ENCODE measurements around the gene P2RX3.
"Not testable (repeated sequence)": the region's sequence is repeated elsewhere in the genome, so short reads cannot be mapped to it uniquely, and the experiment has no call there.

The P2RX3 gene

DNA sequence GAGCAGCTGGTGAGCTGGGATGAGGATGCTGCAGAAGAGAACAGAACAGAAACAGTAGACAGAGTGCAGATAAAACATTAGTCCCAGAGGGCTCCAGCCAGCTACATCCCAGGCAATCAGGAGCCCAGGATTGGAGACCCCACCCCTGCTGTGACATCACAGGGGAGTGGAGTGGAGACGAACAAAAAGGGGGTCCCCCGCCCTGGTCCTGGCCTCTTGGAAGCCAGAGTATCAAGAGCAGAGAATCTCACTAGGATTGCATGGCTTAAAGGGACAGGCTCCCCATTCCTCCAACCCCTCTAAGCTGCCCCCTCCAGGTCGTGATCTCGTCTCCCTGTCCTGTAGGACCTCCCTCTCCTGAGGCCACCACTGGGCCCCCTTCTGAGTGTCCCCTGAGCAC lies at the start of gene P2RX3:
Gene P2RX3 (plus strand): TSS at position 211 of the 400 bp plus-strand sequence. CDS start 199 bp downstream, outside the sequence.
- no peak for DNase-seq

DNA sequence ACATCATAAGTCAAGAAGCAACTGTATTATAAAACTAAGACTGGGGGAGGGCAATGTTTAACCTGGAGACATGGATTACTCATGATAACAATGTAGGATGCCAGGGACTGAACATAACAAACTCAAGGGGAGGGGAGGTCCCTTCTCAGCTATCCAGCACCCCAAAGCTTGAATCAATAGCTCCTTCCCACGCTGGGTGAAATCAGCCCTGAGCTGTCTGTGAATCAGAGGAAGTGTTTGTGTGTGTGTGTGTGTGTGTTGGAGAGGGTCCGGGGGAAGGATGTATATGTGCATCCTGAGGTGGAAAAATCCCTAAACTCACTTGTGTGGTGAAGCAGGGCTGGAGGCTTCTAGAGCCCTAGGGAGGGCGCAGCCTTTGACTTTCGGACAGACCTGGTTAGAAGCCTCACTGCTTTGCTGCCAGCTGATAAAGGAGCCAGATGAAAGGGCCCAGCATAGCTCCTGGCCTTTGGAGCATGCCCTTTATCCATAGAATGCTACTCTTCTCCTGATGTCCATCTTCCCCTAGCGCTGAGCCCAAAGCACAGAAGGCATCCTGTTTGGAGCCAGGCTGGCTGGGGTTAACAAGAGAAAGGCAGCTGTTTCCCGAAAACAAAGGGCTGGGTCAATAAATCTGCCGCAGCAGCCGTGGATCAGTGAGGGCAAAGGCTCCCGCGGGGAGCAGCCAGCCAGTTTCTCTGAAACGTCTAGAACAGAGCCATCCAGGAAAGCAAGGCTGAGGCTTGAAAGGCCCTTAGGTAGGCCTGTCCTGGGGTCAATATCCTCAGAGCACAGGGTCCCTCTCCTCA lies 49.2 kb upstream of the P2RX3 start:
- no peak for DNase-seq

DNA sequence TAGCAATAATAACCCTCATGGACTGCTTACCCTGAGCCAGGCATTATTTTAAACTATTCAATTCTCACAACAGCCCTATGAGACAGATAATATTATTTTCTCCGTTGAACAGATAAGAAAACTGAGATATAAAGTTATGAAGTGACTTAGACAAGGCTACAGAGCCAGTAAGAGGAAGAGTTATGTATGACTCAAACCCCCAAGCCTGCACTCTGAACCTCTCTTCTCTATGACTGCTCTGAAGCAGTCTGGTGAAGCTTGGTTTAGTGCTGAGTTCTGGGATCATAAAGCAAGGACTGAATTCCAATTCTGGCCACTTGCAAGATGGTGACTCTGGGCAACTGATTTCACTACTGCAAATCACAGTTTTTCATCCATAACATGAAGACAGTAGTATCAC lies 47.9 kb upstream of the P2RX3 start:
- DNase-seq: no peak

DNA sequence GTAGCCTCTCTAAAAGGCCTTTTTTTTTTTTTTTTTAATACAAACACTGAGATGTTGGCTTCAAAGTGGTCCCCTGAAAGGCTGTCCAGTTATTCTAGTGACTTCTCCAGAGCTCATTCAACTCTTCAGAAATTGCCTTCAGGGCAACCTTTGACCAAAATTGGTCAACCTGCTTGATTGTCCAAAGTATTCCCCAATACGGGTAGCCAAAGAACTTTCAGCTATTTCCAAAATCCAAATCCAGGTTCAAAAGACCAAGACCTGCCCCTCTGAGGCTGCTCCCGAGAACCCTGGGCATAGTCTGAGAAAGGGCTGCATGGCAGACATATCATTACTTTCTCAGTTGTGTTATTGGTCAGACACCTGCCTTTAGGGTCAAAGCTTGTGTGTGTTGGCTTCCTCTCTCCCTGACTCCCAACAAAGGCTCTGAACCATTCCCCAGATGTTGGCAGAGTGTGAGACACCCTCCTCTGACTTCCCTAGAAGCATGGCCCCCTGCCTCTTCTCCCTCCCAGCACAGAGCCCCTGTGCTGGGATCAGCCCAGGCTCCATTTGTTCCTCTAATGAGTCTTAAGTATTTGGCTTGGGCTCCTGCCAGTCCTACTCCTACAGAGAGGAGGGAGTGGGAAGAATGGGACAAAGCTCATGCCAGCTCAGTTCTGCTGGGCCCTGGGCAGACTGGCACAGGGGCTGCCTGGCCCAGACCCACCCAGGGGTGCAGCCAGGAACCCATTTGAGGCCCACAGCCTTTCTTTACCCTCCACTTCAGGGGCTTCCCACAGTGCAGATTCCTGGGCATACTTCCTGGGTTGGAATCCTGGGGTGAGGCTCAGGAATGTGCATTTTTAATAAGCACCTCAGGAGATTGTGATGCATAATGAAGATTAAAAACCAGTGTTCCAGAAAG lies 43.7 kb upstream of the P2RX3 start:
- no peak for DNase-seq

DNA sequence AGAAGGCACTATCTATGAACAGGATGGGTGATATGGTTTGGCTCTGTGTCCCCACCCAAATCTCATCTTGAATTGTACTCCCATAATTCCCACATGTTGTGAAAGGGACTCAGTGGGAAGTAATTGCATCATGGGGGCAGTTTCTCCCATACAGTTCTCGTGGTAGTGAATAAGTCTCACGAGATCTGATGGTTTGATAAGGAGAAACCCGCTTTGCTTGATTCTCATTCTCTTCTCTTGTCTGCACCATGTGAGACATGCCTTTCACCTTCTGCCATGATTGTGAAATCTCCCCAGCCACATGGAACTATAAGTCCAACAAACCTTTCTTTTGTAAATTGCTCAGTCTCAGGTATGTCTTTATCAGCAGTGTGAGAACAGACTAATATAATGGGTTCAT lies 41.9 kb upstream of the P2RX3 start:
- DNase-seq: not testable (repeated sequence)

DNA sequence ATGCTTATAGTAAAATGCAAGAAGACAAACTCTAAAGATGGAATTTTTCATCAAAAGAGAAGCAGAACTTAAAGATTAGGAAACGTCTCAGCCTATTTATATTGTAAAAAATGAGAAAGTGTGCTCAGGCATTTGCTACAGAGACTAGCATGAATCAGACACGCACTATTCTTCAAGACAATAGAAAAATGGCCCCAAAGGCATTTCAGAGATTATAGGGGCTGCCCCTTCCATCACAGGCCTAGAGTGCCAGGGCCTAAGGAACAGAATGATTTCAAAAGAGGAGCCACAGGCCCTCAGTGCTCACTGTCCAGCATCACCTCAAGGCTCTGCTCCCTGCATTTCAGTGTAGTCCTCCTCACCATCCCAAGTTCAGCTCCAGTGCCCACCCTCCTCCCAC lies 40.9 kb upstream of the P2RX3 start:
- DNase-seq: no peak

DNA sequence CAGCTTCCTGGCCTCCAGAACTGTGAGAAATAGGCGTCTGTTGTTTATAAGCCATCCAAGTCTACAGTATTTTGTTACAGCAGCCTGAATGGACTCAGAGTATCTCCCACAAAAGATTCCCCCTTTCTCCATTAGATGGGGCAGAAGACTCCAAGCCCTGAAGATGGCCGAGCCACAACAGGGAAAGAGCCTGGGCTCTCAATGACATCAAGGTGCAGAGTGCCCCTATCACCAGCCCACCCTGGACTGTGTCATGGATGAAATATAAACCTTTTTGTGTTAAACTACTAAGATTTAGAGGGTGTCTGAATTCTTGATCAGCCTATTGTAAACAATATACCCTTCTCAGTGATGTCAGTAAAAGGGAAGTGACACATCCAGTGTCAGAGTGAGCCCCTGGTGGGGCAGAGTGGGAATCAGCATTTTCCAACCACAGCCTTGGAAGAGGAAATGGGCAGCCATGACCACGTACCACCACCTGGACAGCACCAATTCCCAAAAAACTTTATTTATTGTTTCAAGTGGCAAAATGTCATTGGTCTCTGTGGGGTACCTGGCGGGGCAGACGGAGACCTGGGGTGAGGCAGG lies 38.9 kb upstream of the P2RX3 start:
- DNase-seq: no peak

DNA sequence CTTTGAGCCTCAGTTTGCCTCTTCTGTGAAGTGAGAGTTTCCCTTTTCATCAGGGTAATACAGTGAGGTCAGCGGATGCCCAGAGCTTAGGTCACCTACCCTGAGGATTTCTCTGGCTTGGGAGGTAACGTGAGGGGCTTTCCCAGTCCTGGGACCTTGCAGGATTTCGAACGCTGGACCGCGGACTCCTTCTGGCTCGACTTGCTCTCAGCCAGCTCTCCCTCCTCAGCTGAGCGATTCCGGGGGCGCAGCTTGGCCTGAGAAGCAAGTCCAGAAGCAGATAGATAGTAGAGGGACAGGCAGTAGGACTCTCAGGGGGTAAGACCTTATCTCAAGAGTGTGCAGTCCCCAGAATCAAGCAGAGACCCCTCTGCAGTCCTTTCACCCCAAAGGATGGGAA lies 37.4 kb upstream of the P2RX3 start:
- DNase-seq: no peak

DNA sequence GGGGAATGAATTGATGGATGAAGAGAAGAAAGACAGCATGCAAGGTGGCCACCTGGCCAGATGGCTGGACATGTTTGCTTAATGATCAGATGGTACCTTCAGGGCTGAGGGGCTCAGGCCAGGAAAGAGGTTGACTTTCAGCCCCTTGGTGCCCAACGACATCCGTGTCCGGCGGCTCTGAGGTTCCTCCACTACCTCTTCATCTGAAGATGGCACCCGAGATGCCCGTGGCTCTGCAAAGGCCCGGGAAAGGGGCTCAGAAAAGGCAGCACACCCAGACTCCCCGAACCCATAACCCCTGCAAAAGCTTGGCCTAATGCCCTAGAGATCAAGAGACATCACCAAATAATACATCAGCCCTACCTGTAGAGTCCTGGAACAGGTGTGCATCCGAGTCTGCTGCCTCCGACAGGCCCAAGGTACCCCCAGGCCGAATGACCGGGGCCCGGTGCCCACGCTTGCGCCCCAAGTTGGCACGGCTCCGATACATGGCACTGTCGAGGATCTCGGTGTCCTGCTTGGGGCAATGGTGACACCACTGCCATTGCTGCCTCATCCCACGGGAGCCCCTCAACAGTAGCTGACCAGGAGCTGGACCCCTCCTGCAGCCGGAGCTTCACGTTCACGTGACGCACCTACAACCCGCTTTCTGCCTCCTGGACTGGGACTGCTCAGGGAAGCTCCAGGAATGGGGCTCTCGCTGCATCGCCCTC lies 36.3 kb upstream of the P2RX3 start:
- DNase-seq: no peak

DNA sequence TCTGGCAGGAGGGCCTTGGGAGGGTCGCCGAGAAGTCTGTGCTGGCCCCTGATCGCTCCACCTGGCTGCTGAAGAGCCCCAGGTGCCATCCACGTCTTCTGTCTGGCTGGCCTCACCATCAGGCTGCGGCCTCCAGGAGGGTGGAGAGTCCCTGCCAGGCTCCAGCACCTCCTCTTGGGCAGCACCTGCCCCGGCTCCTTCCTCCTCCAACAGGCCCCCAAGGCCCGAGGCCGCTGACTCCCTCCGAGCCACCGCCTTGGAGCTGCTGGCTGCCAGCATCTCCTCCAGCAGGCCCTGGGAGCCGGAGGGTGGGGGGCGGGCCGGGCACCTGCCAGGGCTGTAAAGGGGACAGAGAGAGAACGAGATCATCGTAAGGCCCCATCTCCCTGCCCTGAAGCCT lies 35.7 kb upstream of the P2RX3 start:
- DNase-seq: no peak

DNA sequence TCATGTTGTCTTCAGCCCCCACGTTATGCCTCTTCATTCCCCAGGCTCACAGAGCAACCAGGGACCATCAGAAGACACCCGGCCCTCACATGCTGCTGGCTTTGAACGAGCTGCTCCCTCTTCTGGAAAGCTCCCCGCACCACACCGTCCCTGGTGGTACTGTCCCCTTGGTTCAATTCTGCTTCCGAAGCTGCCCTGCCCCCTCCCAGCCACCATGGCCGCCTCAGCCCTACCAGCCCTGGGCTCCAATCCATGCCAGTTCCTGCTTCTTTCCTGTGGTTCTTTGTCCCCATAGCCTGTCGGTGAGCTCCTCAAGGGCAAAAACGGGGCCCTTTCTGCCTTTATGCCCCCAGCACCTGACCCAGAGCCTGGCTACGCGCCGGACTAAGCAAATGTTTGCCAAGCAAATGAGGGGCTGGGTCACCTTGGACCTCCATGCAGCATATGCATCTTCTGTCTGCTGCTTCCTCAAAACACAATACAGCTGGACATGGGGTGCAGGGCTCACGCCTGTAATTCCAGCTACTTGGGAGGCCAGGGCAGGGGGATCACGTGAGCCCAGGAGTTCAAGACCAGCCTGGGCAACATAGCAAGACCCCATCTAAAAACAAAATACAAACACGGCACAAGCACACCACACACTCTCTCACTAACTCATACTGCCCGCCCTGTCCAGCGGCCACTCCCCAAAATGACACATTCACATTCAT lies 34.7 kb upstream of the P2RX3 start:
- no peak for DNase-seq

DNA sequence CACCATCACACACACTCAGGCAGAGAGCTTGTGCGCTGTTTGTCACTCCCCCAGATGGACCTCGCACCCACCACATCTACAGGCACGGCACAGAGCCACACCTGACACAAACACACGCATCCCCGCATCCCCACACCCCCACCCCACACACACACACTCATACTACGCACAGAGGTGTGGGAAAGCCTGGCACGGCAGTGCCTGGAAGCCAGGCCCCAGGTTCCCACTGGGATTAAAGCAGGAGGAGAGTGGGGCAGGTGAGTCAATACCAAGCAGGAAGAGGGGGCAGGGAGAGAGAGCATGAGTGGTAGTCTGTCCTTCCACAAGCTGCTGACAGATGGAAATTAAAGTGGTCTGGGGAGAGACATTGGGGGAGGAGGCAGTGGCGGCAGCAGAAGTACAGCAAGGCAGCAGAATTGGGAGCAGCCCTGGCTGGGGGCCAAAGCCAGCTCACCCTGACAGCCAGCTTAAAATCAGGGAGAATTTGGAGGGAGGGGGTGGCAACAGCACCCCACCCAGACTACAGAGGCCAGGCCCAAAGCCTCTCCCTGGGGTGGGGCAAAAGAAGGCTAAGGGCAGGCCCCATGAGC lies 34.1 kb upstream of the P2RX3 start:
- no peak for DNase-seq

DNA sequence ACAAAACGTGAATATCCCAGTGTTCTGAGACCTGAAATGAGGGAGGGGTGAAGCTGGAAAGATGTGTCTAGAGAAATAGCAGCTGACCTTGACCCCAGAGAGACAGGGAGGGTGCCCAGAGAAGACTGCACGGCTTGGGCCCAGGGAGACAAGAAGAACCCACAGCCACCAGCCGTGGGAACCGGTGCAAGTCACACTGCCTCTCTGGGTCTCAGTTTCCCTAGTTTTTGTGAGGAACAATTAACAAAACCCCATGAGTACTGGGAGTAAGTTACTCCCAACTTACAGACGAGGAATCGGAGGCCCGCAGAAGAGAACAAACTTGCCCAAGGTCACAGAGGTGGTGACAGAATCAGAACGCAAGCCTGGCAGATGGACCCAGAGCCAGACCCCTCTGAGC lies 32.6 kb upstream of the P2RX3 start:
- DNase-seq: no peak

DNA sequence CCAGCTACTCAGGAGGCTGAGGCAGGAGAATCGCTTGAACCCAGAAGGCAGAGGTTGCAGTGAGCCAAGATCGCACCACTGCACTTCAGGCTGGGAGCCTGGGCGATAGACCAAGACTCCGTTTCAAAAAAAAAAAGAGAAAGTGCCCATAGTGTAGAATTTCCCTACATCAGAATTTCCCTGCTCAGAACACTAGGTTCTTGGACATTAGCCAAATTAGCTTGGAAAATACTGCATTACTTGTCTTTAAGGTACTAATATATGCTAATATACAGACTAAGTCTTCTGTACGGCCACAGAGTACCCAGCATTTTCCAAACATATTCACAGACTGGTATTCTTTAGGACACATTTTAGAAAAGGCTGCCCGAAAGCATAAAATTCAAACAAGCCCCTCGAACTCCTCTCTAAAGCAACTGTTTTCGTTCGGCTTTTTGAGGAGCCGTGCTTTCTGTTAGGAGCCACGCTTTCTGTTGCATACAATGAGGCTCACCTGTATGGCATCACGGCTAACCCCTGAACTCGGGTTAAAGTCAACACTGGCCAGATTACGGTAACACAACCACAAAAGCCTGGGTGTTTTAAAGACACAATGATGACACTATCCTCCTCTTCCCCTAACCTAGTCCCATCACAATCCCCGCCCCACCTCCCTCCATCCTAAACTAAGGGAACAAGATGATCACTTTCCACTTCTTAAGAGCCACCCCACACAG lies 31.8 kb upstream of the P2RX3 start:
- DNase-seq: no peak

DNA sequence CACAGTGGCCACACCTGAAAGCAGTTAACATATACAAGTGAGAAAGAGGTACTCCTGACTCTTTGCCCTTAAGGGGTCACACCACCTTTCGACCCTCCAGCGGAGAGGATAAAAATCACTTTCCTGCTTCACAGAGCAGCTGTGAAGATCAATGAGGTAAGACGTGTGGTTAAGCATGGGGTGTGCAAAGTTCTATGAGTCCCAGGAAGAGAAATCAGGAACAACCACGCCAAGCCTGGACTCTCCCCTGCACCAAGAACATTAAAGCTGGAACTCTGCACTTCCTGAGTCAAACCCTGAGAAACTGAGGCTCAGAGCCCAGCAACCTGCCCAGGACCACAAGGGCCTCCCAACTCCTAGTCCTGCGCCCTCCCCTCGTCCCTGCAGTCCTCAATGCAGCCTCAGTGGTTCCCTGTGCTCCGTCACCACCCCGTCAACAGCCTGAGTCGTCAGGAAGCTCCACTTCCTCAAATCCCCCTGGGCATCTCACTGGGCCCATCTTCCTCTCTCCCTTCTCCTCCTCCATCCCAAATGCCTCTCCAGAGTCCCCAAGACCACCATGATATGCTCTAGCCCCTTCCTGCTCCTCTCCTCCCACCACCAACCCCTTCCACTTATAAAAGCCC lies 31.1 kb upstream of the P2RX3 start:
- DNase-seq: no peak

DNA sequence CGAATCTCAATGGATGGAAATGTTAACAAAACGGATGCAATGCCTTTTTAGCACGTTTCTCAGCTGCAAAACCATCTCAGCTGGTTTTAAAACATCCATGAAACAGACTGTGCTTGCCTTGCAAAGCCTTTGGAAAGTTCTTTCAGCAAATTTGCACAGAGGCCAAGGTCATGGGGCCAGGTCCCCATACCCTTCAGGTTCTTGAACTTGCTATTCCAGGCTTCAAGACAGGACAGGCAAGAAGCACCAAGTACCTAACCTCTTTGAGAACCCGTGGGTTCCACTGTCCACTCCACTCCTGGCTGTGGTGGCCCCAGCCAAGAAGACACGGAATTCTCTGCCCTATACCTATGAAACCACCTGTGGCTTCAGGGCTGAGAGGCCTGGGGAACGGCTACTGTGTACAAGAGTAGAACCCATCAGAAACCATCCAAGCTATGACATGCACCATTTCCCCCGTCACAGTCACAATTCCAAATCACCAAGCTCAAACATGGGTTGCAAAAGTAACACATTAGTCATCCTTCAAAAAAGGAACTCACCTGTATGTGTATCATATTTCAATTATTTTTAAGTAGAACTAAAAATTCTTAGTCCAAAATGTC lies 30.4 kb upstream of the P2RX3 start:
- DNase-seq: no peak

DNA sequence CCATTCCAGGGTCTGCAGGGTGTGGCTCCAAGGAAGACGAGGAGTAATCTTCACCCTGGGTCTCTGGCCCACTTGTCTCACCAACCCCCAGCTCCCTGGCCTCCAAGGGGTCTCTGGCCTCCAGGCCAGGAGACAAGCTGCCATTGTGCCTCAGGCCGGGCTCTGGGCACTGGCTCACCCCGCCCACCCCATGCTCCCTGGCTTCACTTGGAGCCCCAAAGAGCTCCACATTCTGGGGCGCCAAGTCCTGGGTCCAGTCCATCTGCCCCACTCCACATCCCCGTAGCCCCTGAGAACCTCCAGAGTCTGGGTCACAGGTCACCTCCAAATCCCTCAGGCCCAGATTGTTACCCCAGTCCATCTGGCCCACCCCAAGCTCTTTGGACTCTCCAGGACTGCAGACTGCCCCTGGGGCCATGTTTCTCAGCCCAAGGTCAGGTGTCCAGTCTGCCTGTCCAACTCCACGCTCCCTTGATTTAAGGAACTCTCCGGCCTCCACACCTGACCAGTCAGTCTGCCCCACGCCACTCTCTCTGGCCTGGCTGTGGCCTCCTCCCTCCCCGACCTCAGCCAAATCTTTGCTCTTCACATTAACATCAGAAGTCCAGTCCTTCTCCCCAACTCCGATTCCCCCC lies 29.6 kb upstream of the P2RX3 start:
- DNase-seq: no peak

DNA sequence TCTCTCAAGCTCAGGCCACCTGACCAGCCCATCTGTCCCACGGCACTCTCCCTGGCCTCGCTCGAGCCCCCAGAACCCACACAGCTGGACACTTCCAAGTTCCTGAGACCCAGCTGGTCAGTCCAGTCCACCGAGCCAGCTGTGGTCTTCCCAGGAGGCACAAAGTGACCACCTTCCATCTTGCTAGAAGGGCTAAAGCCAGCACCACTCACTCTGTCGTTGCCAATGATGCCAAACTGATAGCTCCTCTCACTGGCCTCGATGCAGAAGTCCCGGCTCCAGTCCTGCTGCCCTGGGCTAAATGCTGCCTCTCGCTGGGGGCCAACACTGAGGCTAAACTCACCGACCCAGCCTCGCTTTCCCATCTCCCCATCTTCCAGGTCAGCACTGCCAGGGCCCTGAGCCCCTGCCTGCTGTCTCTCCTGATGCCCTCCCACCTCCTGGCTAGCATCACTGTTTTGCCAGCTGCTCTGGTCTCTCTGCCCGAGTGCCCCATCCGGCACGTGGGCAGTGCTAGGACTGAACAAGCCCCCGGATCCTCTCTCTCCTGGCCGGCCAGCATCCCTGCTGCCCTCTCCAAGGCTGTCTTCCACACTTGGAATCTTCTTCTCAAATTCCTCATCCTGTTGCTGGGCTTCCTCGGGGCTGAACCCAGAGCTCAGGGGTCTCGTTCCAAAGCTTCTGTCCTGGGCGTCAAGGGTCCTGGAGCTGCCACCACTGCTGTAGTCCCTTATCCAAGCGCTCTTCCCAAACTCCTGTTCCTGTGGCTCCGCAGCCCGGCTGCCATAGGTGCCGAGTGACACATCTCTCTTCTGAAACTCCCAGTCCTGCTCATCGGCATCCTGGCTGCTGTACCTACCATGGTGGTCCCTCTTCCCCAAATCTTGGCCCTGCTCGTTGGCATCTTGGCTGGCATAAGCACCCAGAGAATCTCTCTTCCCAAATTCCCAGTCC lies 28.8 kb upstream of the P2RX3 start:
- no peak for DNase-seq

DNA sequence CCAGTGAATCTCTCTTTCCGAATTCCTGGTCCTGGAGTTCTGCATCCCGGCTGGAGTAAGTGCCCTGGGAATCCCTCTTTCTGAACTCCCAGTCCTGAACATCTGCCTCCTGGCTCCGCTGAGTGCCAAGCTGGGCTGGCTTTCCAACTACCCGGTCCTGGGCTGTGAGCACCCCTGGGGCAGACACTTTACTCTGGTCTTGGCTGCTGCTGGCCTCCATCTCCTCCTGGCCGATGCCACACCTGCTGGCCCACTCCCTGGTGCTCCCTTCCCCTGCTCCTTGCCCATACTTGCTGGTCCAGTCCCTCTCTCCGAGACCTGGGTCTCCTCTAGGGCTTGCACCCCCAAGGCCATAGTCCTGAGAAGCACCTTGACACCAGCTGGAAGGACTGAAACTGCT lies 28.1 kb upstream of the P2RX3 start:
- no peak for DNase-seq
